GM18507 (cell line): ENCODE results near the gene TEX12.
"Not testable (repeated sequence)": the region's sequence is repeated elsewhere in the genome, so short reads cannot be mapped to it uniquely, and the experiment has no call there.

Experiments
- DNase-seq: peaks from one replicate; pipeline ENCODE4 v3.0.0; 2011; ENCODE audit warnings: low read depth; ENCODE audit not compliant: insufficient read length; ENCODE audit errors: extremely low spot score
- FAIRE-seq: peaks from 2 replicates; lab custom pipeline; 2011; peaks lifted over from hg19 to GRCh38; lab: Jason Lieb, UNC

The TEX12 gene

DNA sequence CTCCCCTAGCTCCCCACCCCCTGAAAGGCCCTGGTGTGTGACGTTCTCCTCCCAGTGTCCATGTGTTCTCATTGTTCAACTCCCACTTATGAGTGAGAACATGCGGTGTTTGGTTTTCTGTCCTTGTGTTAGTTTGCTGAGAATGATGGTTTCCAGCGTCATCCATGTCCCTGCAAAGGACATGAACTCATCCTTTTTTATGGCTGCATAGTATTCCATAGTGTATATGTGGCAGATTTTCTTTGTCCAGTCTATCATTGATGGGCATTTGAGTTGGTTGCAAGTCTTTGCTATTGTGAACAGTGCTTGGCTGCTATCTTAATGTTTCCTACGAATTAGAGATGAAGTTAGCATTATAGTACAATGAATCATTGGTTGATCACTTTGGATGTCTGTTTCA lies 31.9 kb downstream of the TEX12 start:
- not testable (repeated sequence) for FAIRE-seq, DNase-seq

DNA sequence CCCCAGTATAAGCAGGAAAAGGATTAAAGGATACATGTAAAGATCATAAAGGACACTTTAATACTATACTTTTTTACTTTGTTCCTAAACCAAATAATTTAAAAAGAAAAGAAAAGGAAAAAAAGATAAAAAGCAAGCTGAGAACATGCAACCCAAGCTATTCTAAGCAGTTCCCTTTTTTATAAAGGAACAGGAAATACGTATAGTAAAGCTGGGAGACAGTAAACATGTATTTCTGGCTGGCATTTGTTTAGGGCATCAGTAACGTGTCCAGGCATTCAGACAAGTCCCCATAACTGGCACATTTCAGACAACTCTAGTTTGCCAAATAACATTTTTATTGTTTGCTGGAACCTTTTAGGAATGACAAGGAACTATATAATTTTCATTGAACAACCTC lies 33.1 kb downstream of the TEX12 start:
- no peak for DNase-seq
- FAIRE-seq = no peak

DNA sequence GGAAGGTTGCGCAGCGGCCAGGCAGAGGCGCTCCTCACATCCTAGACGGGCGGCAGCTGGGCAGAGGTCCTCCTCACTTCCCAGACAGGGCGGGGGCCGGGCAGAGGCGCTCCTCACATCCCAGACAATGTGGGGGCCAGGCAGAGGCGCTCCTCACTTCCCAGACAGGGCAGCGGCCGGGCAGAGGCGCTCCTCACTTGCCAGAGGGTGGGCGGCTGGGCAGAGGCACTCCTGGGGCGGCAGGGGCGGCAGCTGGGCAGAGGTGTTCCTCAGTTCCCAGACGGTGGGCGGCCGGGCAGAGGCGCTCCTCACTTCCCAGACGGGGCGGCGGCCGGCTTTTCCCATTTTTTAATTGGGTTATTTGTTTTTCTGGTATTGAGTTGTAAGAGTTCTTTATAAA lies 38.9 kb downstream of the TEX12 start:
- no peak for DNase-seq
- FAIRE-seq = no peak

DNA sequence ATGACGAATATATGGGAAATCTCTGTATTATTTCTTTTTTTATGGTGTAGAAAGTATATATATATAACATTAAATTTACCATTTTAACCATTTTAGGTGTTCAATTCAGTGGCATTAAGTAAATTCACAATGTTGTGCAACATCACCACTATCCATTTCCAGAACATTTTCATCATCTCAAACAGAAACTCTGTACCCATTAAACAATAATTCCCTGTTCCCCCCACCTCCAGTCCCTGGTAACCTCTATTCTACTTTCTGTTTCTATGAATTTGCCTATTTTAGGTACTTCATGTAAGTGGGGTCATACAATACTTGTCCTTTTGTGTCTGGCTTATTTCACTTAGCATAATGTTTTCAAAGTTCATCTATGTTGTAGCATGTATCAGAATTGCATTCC lies 43.7 kb downstream of the TEX12 start:
- FAIRE-seq = no peak
- no peak for DNase-seq

- no peak for FAIRE-seq
Observed at GRCh38 chr11:112211536-112211935, 44.4 kb downstream of the TEX12 start.

DNA sequence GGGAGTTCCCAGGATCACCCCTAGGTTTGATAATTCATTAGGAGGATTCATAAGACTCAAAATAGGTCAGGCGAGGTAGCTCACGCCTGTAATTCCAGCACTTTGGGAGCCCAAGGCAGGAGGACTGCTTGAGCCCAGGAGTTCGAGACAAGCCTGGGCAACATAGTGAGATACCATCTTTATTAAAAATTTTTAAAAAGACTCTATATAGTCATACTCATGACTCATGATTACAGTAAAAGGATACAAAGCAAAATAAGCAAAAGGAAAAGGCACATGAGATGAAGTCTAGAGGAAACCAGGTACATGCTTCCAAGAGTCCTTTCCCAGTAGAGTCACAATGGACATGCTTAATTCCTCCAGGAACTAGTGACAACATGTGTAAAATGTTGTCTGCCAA lies 45.1 kb downstream of the TEX12 start:
- DNase-seq = no peak

More at GRCh38 chr11:112211536-112211935, 44.4 kb downstream of the TEX12 start:
- DNase-seq = no peak

GRCh38 chr11:112212710-112213109 lies 45.5 kb downstream of the TEX12 start:
- no peak for DNase-seq

More for the DNA sequence above, 45.1 kb downstream of the TEX12 start:
- no peak for FAIRE-seq

GRCh38 chr11:112213753-112214152 lies 46.6 kb downstream of the TEX12 start:
- FAIRE-seq (no peak), DNase-seq (no peak)

More at GRCh38 chr11:112212710-112213109, 45.5 kb downstream of the TEX12 start:
- no peak for FAIRE-seq

GRCh38 chr11:112215621-112216020 lies 48.4 kb downstream of the TEX12 start:
- FAIRE-seq (no peak), DNase-seq (no peak)

DNA sequence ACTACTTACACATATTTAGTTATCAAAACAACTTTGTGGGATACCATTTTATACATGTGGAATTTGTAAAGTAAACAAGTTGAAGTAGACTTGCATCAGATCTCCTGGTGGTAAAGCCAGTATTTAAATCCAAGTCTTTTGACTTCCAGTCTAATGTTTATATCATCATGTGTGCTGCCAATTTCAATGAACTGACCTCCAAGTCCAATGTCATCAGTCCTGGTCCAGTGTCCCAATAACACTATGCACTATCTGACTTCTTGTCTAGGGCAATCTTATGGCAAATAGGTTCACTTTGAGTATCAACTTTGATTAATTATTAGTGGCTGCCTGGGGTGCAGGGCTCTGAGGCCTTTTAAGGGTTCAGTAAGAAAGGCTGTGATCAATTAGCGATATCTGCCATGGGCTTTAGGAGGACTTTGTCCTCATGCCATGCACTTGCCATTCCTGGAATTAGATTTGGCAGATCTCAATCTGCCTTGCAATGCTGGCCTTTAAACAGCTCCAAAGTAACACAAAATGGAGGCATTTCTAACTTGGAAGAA lies 49.5 kb downstream of the TEX12 start:
- DNase-seq (no peak), FAIRE-seq (no peak)

DNA sequence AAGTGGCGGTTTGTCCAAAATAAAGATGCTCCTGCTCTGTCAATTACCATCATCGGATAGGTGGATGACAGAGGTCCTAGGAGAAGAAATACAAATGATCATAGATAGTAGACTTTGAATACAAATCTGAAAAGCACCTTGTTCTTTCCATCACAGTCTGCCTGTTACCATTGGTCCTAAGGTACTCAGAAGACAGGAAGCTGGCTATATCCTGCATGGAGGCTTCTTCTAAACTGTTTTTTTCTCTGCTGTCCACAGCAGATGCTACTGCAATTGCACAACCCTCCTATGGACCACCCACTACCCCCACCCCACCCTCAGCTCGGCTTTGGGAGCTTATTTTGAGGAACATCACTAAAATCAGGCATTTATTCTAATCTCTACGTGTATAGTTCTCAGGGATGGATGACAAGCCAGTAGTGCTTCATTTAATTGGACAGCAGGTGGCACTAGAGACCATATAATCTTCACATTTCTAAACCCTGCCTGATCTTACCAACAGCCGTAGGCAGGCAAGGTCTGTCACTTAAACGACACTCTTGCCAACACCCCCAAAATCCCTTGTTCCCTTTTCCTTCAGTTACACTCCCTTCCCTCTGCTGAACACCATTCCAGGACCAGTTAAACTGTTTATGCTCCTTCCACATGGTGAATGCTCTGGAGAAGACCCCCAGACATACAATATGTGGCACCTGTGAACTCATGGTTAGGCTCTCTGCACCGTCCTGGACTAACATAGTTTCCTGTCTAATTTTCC lies 52.5 kb downstream of the TEX12 start:
- DNase-seq (peak; percentile 50), FAIRE-seq (peak; percentile 86)

DNA sequence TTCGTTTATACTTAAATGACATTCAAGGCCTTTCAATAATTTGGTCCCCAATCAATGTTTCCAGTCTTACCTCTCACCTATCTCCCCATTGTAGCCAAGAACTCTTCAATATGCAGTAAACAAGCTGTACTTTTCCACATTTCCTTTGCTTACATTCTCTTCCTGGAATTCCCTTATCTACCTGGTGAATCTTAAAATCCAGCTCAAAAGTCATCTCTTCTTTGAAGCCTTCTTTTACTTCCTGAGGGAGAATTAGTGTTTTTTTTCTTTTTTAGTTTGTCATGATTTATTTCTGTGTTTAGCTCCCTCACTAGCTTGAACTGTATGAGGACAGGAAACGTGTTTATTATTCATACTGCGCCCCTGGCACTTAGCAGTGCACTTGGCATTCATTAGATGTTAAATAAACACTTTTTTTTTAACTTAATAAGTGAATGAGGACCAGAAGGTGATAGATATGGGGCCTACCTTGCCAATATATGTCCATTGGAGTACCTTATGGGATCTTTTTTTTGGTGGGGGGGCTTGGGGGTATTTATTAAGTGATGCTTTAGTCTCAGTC lies 54.2 kb downstream of the TEX12 start:
- FAIRE-seq = no peak
- no peak for DNase-seq
